Neuronal stem cell (in vitro differentiated cells): ENCODE results near the gene SMAD7.
A peak's percentile ranks its signal among the peaks of the same experiment; 100 is the strongest.

Experiments
- DNase-seq: peaks from one replicate; pipeline ENCODE4 v3.0.0-alpha.2; 2013; ENCODE audit warnings: low spot score
- H2AFZ ChIP-seq: one replicate; pipeline ENCODE4 v1.6.1; 2013; ENCODE audit warnings: mild to moderate bottlenecking, low read length, inconsistent platforms
- H2AK5ac ChIP-seq: 2 replicates; pipeline ENCODE4 v1.6.1; 2013; ENCODE audit warnings: low read depth, mild to moderate bottlenecking, inconsistent platforms, low read length, moderate library complexity, mixed read lengths
- H2BK120ac ChIP-seq: 2 replicates; pipeline ENCODE4 v1.6.1; 2013; ENCODE audit warnings: low read depth, mild to moderate bottlenecking, inconsistent platforms, low read length, moderate library complexity, mixed read lengths
- H2BK12ac ChIP-seq: one replicate; pipeline ENCODE4 v1.6.1; 2013; ENCODE audit warnings: low read length, inconsistent platforms
- H2BK15ac ChIP-seq: 2 replicates; pipeline ENCODE4 v1.6.1; 2013; ENCODE audit warnings: mild to moderate bottlenecking, low read length, inconsistent platforms, mixed read lengths
- H2BK5ac ChIP-seq: one replicate; pipeline ENCODE4 v1.6.1; 2013; ENCODE audit warnings: inconsistent platforms, mild to moderate bottlenecking, low read length, moderate library complexity
- H3K14ac ChIP-seq: one replicate; pipeline ENCODE4 v1.6.1; 2013; ENCODE audit warnings: low read length, inconsistent platforms
- H3K18ac ChIP-seq: 2 replicates; pipeline ENCODE4 v1.6.1; 2013; ENCODE audit warnings: low read length, inconsistent platforms
- H3K23ac ChIP-seq: 2 replicates; pipeline ENCODE4 v1.6.1; 2013; ENCODE audit warnings: low read depth, mild to moderate bottlenecking, mixed read lengths, low read length, inconsistent platforms; ENCODE audit not compliant: poor library complexity
- H3K27ac ChIP-seq: replicated peaks from 3 replicates; pipeline ENCODE4 v1.5.1; 2013; ENCODE audit warnings: low read length, inconsistent platforms
- H3K27me3 ChIP-seq, 3 experiments: 2 replicates each; pipeline ENCODE4 v1.6.1; 2013; ENCODE audit warnings: low read length in 3 of 3, mild to moderate bottlenecking in 2 of 3, inconsistent platforms in 1 of 3, low read depth in 1 of 3, mixed read lengths in 1 of 3, moderate library complexity in 1 of 3; ENCODE audit not compliant: control insufficient read depth in 3 of 3, insufficient read depth in 3 of 3
- H3K36me3 ChIP-seq, 2 donors: replicated peaks in 1 of 2; 2 replicates each; pipeline ENCODE4 v1.6.1; 2013; ENCODE audit warnings: low read length in 2 of 2; ENCODE audit not compliant: control insufficient read depth in 2 of 2, insufficient read depth in 2 of 2
- H3K4ac ChIP-seq: 2 replicates; pipeline ENCODE4 v1.6.1; 2013; ENCODE audit warnings: inconsistent platforms, mild to moderate bottlenecking, low read length, moderate library complexity
- H3K4me1 ChIP-seq, 2 donors: 1 replicate in 1 of 2; 2 replicates in 1 of 2; pipeline ENCODE4 v1.6.1; 2013; ENCODE audit warnings: low read length in 2 of 2, low read depth in 1 of 2; ENCODE audit not compliant: control insufficient read depth in 2 of 2, insufficient read depth in 1 of 2
- H3K4me2 ChIP-seq: one replicate; pipeline ENCODE4 v1.6.1; 2013; ENCODE audit warnings: mild to moderate bottlenecking, low read length, inconsistent platforms; ENCODE audit not compliant: insufficient read depth, poor library complexity, severe bottlenecking
- H3K4me3 ChIP-seq, 2 donors: 2 replicates each; pipeline ENCODE4 v1.5.1; 2013; ENCODE audit warnings: low read length in 2 of 2, mild to moderate bottlenecking in 2 of 2, inconsistent platforms in 1 of 2, moderate library complexity in 1 of 2
- H3K79me1 ChIP-seq: one replicate; pipeline ENCODE4 v1.6.1; 2013; ENCODE audit warnings: low read depth, mild to moderate bottlenecking, inconsistent platforms, low read length, moderate library complexity
- H3K9ac ChIP-seq: one replicate; pipeline ENCODE4 v1.6.1; 2013; ENCODE audit warnings: mild to moderate bottlenecking, low read depth, low read length, inconsistent platforms; ENCODE audit not compliant: poor library complexity
- H3K9me3 ChIP-seq, 2 donors: replicated peaks in 1 of 2; 2 replicates each; pipeline versions ENCODE3 to v1.6.1; 2013; ENCODE audit warnings: low read length in 2 of 2, mild to moderate bottlenecking in 2 of 2, inconsistent platforms in 1 of 2, low read depth in 1 of 2, mixed read lengths in 1 of 2, moderate library complexity in 1 of 2; ENCODE audit not compliant: control insufficient read depth in 2 of 2, insufficient read depth in 1 of 2
- H4K8ac ChIP-seq: one replicate; pipeline ENCODE4 v1.6.1; 2013; ENCODE audit warnings: low read depth, mild to moderate bottlenecking, inconsistent platforms, low read length, moderate library complexity
- H4K91ac ChIP-seq: one replicate; pipeline ENCODE4 v1.6.1; 2013; ENCODE audit warnings: low read length, low read depth, mild to moderate bottlenecking, inconsistent platforms; ENCODE audit not compliant: poor library complexity
- WGBS, 2 donors: extraction: QIAGEN DNeasy Blood & Tissue Kit; methylation state at CpG; one replicate each; pipeline ENCODE4 v1.1.7; 2013; ENCODE audit warnings: missing lambda C conversion rate in 2 of 2, mixed read lengths in 1 of 2; ENCODE audit not compliant: insufficient read length in 2 of 2, insufficient replicate concordance in 1 of 2; ENCODE audit errors: extremely low coverage in 2 of 2; 5-methylcytosine and 5-hydroxymethylcytosine counted together

SMAD7 gene

DNA sequence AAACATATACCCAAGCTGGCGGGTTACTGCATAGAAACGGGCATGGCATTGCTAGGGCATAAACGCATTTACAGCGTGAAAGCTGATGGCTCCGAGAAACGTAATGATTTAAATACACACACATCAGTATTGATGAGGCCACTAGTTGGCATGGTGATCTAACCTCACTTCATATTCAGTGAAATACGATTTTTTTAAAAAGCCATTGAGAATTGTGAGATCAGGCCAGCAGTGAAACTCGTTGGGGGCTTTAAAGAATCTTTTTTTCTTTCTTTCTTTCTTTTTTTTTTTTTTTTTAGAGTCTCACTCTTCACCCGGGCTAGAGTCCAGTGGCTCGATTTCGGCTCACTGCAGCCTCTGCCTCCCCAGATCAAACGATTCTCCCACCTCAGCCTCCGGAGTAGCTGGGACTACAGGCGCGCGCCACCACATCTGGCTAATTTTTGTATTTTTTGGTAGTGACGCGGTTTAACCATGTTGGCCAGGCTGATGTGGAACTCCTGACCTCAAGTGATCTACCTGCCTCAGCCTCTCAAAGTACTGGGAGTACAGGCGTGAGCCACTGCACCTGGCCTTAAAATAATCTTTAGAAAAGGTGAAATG lies 2.4 kb upstream of the SMAD7 start:
- WGBS, 2 donors, result no CpG with 5 or more reads among the region's 19 CpGs

DNA sequence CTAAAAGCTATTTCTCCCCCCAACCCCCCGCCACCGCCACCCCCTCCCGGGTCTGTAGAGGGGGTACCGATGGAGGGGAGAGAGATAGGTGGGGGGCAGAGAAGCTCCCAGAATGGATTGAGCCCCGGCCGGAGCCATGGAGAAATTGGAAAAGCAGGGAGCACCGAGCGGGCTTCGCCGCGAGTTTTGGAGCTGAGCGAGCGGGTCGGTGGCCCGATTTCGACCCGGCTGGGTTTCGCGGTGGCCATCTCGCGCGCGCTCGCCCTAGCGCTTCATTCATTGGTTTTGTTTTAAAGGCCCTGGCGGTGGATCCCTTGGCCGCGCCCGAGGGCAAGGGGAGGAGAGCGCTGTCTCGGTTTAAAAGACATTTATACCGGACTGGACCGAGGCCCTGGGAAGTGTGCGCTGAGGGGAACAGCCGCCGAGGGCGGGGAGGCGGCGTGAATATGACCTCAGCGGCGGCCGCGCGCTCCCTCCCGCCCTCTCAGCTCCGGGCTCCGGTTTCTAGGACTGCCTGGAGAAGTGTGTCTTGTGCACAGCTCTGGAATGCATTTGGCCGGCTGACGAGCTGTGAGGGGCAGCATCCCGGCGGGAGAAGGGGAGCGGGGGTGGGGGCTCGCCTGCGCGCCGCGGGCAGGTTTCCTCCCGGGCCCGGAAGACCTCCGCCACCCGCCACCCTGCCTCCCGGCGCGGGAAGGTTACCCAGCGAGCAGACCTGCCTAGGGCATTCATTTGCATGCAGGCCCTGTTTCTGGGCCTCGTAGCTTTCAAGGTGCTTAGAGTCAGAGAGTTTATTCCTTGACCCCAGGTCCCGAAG lies 1.7 kb upstream of the SMAD7 start:
- peaks cover 0 to 37% (median 17%) of the 10 kb centered on the region in 3 experiments for H3K27me3 ChIP-seq
- H4K8ac ChIP-seq, result no peak overlapping the region
- H3K4me1 ChIP-seq, result peaks cover 19 to 24% of the 10 kb centered on the region in 2 donors
- WGBS, 2 donors, result no CpG with 5 or more reads among the region's 67 CpGs
- no peak overlapping the region for H4K91ac ChIP-seq
- H3K9me3 ChIP-seq, result no peaks in the 10 kb centered on the region
- peak overlapping the region; percentile 83 for H2BK5ac ChIP-seq
- peak overlapping the region; percentile 89 for H3K4me2 ChIP-seq
- no peak overlapping the region for H3K9ac ChIP-seq
- DNase-seq, result peak; percentile 87
- peak overlapping the region; percentile 75 for H2BK15ac ChIP-seq
- peak overlapping the region; percentile 81 for H3K23ac ChIP-seq
- peak overlapping the region; percentile 98 for H2AFZ ChIP-seq
- no peak overlapping the region for H3K14ac ChIP-seq
- H2BK12ac ChIP-seq, result no peak overlapping the region
- no peaks in the 10 kb centered on the region for H3K36me3 ChIP-seq
- H3K4me3 ChIP-seq, result peak overlapping the region; percentile 63 to 81
- no peak overlapping the region for H3K4ac ChIP-seq
- H2AK5ac ChIP-seq, result no peak overlapping the region
- H3K18ac ChIP-seq, result peak overlapping the region; percentile 97
- H2BK120ac ChIP-seq, result no peak overlapping the region
- H3K79me1 ChIP-seq, result peaks cover 2% of the 10 kb centered on the region
- peak overlapping the region; percentile 97 for H3K27ac ChIP-seq

More for the DNA sequence above, 2.4 kb upstream of the SMAD7 start:
- Histone ChIP-seq H2BK120ac (no peak overlapping the region), H3K14ac (no peak overlapping the region), H2BK5ac (no peak overlapping the region), H3K36me3 (no peaks in the 10 kb centered on the region), H3K27ac (peak overlapping the region; percentile 97), H2AK5ac (no peak overlapping the region), H3K23ac (no peak overlapping the region), H3K4me1 (peaks cover 14 to 17% of the 10 kb centered on the region in 2 donors), H3K27me3 (peaks cover 0 to 30% (median 16%) of the 10 kb centered on the region in 3 experiments), H2AFZ (peak overlapping the region; percentile 98), H4K91ac (no peak overlapping the region), H3K9me3 (no peaks in the 10 kb centered on the region), H3K4ac (no peak overlapping the region), H3K79me1 (peaks cover 2% of the 10 kb centered on the region), H3K18ac (no peak overlapping the region), H2BK15ac (no peak overlapping the region), H4K8ac (no peak overlapping the region), H3K4me3 (peak overlapping the region; percentile 63 to 81), H2BK12ac (no peak overlapping the region), H3K4me2 (peak overlapping the region; percentile 89), H3K9ac (no peak overlapping the region)
- DNase-seq, result no peak

DNA sequence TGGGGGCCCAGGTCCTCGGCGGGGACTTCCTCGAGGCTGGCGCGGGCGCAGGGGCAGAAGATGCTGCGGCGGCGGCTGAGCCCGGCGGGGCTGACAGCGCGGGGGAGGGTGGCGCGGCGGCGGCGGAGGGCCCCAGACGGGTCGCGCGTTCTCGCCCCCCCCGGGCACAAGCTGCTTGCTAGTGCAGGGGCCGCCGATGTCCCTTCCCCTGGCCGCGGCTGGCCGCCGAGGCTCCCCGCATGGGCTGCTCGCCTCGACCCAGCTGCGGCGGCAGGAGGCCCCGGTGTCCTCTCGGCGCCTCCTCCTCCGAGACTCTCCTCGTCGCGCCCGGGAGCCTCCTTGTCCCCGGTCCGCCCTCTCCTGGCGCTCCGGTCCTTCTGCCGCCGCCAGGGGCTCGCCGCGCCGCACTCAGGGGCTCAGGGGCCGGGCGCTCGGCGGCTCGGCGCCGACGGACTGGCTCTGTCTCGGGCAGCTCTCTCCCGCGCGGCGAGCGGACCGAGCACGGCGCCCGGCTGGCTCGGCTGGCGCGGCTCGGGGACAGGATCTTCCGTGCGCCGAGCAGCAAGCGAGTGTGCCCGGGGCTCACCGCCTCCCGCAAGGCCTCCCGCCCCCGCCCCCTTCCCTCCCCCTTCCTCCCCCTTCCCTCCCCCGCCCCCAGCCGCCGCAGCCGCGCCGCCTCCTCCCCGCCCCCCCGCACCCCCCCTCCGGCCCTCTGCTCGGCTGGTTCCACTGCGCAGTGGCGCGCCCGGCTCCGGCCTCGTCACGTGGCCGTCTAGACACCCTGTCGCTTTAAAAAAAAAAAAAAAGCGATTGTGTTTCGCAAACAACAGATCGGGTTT lies 902 bp upstream of the SMAD7 start:
- H3K27ac ChIP-seq, result peak overlapping the region; percentile 97
- H2AFZ ChIP-seq, result peak overlapping the region; percentile 98
- H4K8ac ChIP-seq, result no peak overlapping the region
- peak overlapping the region; percentile 98 for H3K18ac ChIP-seq
- H3K9me3 ChIP-seq, result no peaks in the 10 kb centered on the region
- peaks cover 0 to 42% (median 18%) of the 10 kb centered on the region in 3 experiments for H3K27me3 ChIP-seq
- H3K4me2 ChIP-seq, result peak overlapping the region; percentile 90
- no peak overlapping the region for H2BK120ac ChIP-seq
- no peaks in the 10 kb centered on the region for H3K36me3 ChIP-seq
- peaks cover 20 to 27% of the 10 kb centered on the region in 2 donors for H3K4me1 ChIP-seq
- peak overlapping the region; percentile 63 for H2BK15ac ChIP-seq
- H2AK5ac ChIP-seq, result no peak overlapping the region
- no peak overlapping the region for H2BK12ac ChIP-seq
- H3K23ac ChIP-seq, result peak overlapping the region; percentile 98
- H3K4ac ChIP-seq, result no peak overlapping the region
- no peak overlapping the region for H4K91ac ChIP-seq
- WGBS, 2 donors, result no CpG with 5 or more reads among the region's 106 CpGs
- peak overlapping the region; percentile 91 for H2BK5ac ChIP-seq
- H3K14ac ChIP-seq, result peak overlapping the region; percentile 94
- peaks cover 2% of the 10 kb centered on the region for H3K79me1 ChIP-seq
- peak overlapping the region; percentile 66 to 76 for H3K4me3 ChIP-seq
- peak; percentile 84 for DNase-seq
- peak overlapping the region; percentile 92 for H3K9ac ChIP-seq
